Common myeloid progenitor, CD34-positive (primary cell): ENCODE data around the gene ORMDL1. TPM values are rescaled to one million over a fixed set of nuclear protein-coding genes. Genes with fewer than 3 reads are reported as not detected.

ENCODE experiments used
- CTCF ChIA-PET: fragments of 350-600 bp; sonication (Branson Sonifier 250); formaldehyde crosslinking; loops from one replicate; lab custom pipeline; 2021; ENCODE audit warnings: antibody characterized with exemption; lab: Charles Lee
- POLR2A ChIA-PET: fragments of 350-600 bp; sonication (Branson Sonifier 250); formaldehyde crosslinking; loops from one replicate; lab custom pipeline; 2021; ENCODE audit warnings: antibody characterized with exemption; lab: Charles Lee
- DNase-seq, 3 donors: peaks; one replicate each; pipeline versions ENCODE4 v3.0.0 to v3.0.0-alpha.2; 2013
- H3K27ac ChIP-seq, 2 experiments: 1 replicate in 1 of 2; 2 replicates in 1 of 2; pipeline ENCODE4 v1.7.0; 2013; ENCODE audit warnings: inconsistent platforms in 2 of 2, low read length in 2 of 2, mild to moderate bottlenecking in 2 of 2, low read depth in 1 of 2, moderate library complexity in 1 of 2; ENCODE audit not compliant: severe bottlenecking in 2 of 2, insufficient read depth in 1 of 2, poor library complexity in 1 of 2
- H3K27me3 ChIP-seq, 5 experiments: replicated peaks in 2 of 5; 1 replicate in 3 of 5; 2 replicates in 2 of 5; pipeline versions ENCODE4 v1.6.1 to v1.7.0; 2013; ENCODE audit warnings: low read length in 4 of 5, mild to moderate bottlenecking in 2 of 5, moderate library complexity in 2 of 5, inconsistent platforms in 1 of 5; ENCODE audit not compliant: insufficient read depth in 5 of 5, control insufficient read depth in 4 of 5
- H3K36me3 ChIP-seq, 4 experiments: 1 replicate in 2 of 4; 2 replicates in 2 of 4; pipeline versions ENCODE4 v1.6.1 to v1.7.0; 2013; ENCODE audit warnings: low read length in 3 of 4, control low read depth in 1 of 4, mild to moderate bottlenecking in 1 of 4; ENCODE audit not compliant: control insufficient read depth in 4 of 4, insufficient read depth in 4 of 4
- H3K4me1 ChIP-seq, 4 experiments: 1 replicate in 3 of 4; 2 replicates in 1 of 4; pipeline versions ENCODE4 v1.6.1 to v1.7.1; 2013; ENCODE audit warnings: low read length in 3 of 4, mild to moderate bottlenecking in 3 of 4, control low read depth in 1 of 4, inconsistent platforms in 1 of 4, moderate library complexity in 1 of 4; ENCODE audit not compliant: control insufficient read depth in 4 of 4, insufficient read depth in 4 of 4; ENCODE audit errors: control extremely low read depth in 1 of 4
- H3K4me3 ChIP-seq, 7 experiments: 1 replicate in 4 of 7; 2 replicates in 3 of 7; pipeline versions ENCODE4 v1.5.1 to v1.7.0; 2013; ENCODE audit warnings: mild to moderate bottlenecking in 7 of 7, low read length in 6 of 7, moderate library complexity in 6 of 7, inconsistent platforms in 2 of 7, low read depth in 2 of 7, control low read depth in 1 of 7; ENCODE audit not compliant: insufficient read depth in 4 of 7, control insufficient read depth in 1 of 7; ENCODE audit errors: extremely low read depth in 1 of 7
- H3K9me3 ChIP-seq, 5 experiments: 1 replicate in 4 of 5; 2 replicates in 1 of 5; pipeline versions ENCODE4 v1.6.1 to v1.7.1; 2013; ENCODE audit warnings: low read length in 4 of 5, mild to moderate bottlenecking in 2 of 5, inconsistent platforms in 1 of 5, low read depth in 1 of 5, moderate library complexity in 1 of 5; ENCODE audit not compliant: control insufficient read depth in 4 of 5, insufficient read depth in 2 of 5; ENCODE audit errors: control extremely low read depth in 1 of 5
- WGBS: methylation state at CpG from one replicate; pipeline ENCODE4 v1.1.5; 2013; ENCODE audit not compliant: insufficient coverage; 5-methylcytosine and 5-hydroxymethylcytosine counted together
- polyA plus RNA-seq: library from polyadenylated mRNA; unstranded; fragments of 120-200 nt; gene quantifications from one replicate; pipeline ENCODE4 v1.2.1, GENCODE V29; 2013

The ORMDL1 gene, protein sequence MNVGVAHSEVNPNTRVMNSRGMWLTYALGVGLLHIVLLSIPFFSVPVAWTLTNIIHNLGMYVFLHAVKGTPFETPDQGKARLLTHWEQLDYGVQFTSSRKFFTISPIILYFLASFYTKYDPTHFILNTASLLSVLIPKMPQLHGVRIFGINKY
- 153 TPM for polyA plus RNA-seq

DNA sequence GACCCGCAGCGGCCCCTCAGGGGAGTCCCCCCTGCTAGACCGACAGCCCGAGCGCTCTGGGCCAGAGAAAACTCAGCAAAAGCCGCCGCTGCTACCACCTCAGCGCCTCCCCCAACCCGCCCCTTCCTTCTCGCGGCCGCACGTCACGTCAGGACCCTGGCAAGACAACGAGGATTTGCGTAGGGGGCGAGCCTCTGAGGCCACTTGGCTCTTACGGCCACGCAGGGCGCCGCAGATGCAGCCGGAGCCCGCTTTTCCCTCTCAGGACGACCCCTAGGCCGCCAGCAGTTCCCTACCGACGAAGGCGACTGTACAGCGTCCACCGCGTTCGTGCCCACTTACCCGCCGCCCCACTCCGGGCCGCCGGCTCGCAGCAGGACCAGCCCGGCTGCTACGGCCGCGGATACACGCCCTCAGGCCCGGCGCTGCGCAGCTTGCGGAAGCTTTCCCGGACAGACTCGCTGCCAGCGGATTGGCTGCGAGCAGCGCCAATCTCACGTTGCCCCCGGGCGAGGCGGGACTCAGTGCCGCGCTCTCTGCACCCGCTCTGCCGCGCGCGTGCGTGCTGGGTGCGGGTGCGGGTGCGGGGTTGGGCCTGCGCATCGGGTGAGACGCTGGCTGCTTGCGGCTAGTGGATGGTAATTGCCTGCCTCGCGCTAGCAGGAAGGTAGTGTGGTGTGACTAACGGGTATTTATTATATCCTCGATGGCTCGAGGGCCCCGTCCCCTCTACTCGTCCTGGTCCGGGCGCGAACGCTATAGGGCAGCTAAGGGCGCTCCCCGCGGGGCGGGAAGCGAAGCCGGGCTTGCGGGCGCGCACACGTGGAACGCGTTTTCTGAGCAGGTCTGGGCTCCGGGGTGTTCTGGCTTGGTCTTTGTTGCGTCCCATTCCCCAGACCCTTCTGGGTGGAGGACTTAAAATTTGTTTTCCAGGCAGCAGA lies at the start of gene ORMDL1, which contains the start of gene PMS1:
ORMDL1 (minus strand) TSS at position 413 of the 941 bp plus-strand sequence. CDS start 1,744 bp downstream, outside the sequence.
PMS1 (plus strand) TSS at position 524 of the 941 bp plus-strand sequence. CDS start 7,360 bp downstream, outside the sequence.
- POLR2A ChIA-PET, result interaction anchor here (0.7 to 1.9 kb wide), 2 partner anchors 14 to 21 kb away, joined by 3 to 14 read pairs; partner anchors contain the start of gene OSGEPL1
- Histone ChIP-seq H3K4me1 (peaks cover 12 to 25% (median 19%) of the 10 kb centered on the region in 4 experiments), H3K27ac (peak within 1 kb of the TSS; percentile 78 to 90), H3K4me3 (peak within 1 kb of the TSS; percentile 73 to 98 (median 90)), H3K36me3 (peaks cover 6 to 29% (median 12%) of the 10 kb centered on the region in 4 experiments), H3K27me3 (no peaks in the 10 kb centered on the region), H3K9me3 (no peaks in the 10 kb centered on the region)
- CTCF ChIA-PET, result interaction anchor here (2.0 kb wide), 1 partner anchor 22 kb away, joined by 11 read pairs; the partner anchor contains the start of gene OSGEPL1
- peak; percentile 96 to 99 (median 98) for DNase-seq
- WGBS, result under 1% methylated on average over 69 of the region's 96 CpGs

DNA sequence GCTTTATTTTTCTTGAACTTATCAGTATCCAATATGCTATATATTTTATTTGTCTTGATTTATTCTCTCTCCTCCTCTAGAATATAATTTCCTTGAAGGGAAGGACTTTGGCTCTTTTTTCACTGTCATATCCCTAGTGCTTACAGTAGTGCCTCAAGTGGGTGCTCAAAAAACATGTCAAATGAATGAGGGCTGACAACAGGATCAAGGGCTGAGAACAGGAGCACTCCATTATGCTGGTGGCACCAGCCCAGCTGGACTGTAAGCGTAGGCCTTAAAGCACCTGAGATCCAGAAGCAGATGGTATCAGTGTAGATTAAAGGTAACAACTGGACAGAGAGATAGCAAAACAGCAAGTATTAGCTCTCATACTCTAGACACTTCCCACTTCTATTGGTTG lies 46.4 kb upstream of the ORMDL1 start:
- ChIA-PET POLR2A (no interaction called here), CTCF (no interaction called here)
- Histone ChIP-seq H3K4me1 (no peaks in the 10 kb centered on the region), H3K27me3 (no peaks in the 10 kb centered on the region), H3K27ac (no peak overlapping the region), H3K9me3 (no peaks in the 10 kb centered on the region), H3K36me3 (peaks cover 2 to 9% (median 5%) of the 10 kb centered on the region in 4 experiments), H3K4me3 (no peak overlapping the region)
- WGBS, result 100% methylated on average over 1 of the region's 1 CpG
- no peak for DNase-seq

DNA sequence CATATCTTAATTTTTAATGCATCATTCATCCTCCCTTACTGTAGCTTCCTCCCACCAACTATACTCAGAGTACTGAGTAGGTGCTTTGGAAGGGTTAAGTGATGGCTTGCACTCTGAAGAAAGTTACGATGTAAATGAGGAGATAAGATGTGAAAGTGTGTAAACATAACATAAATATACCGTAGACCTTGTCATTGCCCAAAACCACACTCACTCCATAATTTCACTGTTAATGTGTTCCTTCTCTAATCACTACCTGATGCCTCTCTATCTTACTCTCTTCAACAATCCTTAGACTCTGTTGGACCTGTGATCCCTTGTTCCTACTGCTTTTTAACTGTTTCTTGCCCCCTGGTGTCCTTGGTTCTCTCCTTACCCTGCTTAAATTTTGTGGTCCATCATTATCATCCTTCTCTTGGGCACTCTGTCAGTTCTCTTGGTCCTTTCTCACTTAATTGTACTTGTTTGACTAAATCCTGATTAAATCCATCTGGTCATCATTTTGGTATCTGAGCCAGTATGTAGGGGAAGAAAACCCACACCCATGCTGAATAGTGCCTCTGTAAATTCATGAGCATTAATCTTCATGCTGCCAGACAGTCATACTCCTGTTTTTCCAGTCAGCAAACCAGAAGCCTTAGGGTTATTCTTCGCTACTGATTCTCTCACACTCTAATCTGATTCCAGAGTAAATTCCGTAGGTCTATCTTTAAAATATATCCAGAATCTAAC lies 45.1 kb upstream of the ORMDL1 start:
- no peaks in the 10 kb centered on the region for H3K27me3 ChIP-seq
- 94% methylated on average over 3 of the region's 4 CpGs for WGBS
- peaks cover 1 to 9% (median 5%) of the 10 kb centered on the region in 4 experiments for H3K36me3 ChIP-seq
- CTCF ChIA-PET, result interaction anchor here (1.1 kb wide), 1 partner anchor 27 kb away, joined by 4 read pairs; no protein-coding TSS in a partner anchor
- H3K4me3 ChIP-seq, result no peak overlapping the region
- H3K9me3 ChIP-seq, result no peaks in the 10 kb centered on the region
- POLR2A ChIA-PET, result no interaction called here
- DNase-seq, result no peak
- no peaks in the 10 kb centered on the region for H3K4me1 ChIP-seq
- no peak overlapping the region for H3K27ac ChIP-seq

DNA sequence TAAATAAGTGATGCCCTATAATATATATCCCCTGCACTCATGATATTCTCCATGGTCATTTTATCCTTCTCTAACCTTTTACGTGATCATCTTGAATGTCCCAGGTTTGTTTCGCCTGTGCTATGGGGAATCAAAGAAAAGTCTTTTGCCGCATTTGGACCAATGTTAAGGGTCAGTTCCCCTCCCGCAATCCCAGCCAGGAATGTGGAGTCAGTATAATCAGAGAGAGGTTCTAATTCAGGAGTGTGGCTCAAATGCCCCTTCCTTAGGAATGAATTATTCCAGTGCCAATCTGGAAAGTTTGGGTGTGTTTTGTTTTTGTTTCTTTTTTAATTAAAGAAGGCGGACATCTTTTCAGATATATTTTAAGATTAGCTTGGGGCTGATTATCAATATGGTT lies 41.9 kb upstream of the ORMDL1 start:
- ChIA-PET CTCF (no interaction called here), POLR2A (no interaction called here)
- Histone ChIP-seq H3K27ac (no peak overlapping the region), H3K4me1 (no peaks in the 10 kb centered on the region), H3K9me3 (no peaks in the 10 kb centered on the region), H3K36me3 (peaks cover 0 to 13% (median 8%) of the 10 kb centered on the region in 4 experiments), H3K27me3 (no peaks in the 10 kb centered on the region), H3K4me3 (no peak overlapping the region)
- 100% methylated on average over 4 of the region's 5 CpGs for WGBS
- no peak for DNase-seq

DNA sequence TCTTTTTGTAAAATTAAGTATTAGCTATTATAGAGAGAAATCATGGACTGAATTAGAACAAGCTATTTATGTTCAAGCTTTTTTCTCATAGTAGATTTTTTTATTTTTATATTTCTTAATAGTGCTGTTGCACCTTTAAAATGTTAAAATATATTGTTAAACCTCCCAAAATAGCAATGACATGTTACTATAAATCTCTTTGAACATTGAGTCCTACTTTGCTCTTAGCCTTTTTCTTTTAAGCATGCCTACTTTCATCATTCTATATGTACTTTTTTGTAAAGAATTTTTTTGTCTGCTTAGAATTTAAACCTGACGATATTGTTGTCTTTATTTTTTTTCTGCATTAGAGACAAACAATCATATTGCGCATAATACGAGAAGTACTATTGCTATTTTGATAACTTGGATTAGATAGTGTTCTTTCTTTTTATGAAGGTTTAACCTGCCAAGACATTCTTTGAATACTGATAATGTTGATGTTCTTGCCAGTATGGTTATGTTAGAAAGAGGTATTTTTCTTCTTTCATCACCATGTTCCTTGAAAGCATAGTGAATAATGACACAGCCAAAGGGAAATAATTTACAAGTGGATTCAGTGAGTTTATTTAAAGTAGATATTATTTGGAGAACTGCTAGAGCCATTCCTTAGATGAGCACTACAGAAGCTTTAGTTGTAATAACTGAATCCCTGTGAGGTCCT lies 40.7 kb upstream of the ORMDL1 start:
- Histone ChIP-seq H3K4me1 (no peaks in the 10 kb centered on the region), H3K27me3 (no peaks in the 10 kb centered on the region), H3K9me3 (no peaks in the 10 kb centered on the region), H3K27ac (no peak overlapping the region), H3K4me3 (no peak overlapping the region), H3K36me3 (peaks cover 0 to 21% (median 8%) of the 10 kb centered on the region in 4 experiments)
- 100% methylated on average over 3 of the region's 3 CpGs for WGBS
- DNase-seq, result no peak
- POLR2A ChIA-PET, result no interaction called here
- CTCF ChIA-PET, result interaction anchor here (1.1 to 1.2 kb wide), 2 partner anchors 10 to 14 kb away, joined by 3 read pairs; no protein-coding TSS in a partner anchor

DNA sequence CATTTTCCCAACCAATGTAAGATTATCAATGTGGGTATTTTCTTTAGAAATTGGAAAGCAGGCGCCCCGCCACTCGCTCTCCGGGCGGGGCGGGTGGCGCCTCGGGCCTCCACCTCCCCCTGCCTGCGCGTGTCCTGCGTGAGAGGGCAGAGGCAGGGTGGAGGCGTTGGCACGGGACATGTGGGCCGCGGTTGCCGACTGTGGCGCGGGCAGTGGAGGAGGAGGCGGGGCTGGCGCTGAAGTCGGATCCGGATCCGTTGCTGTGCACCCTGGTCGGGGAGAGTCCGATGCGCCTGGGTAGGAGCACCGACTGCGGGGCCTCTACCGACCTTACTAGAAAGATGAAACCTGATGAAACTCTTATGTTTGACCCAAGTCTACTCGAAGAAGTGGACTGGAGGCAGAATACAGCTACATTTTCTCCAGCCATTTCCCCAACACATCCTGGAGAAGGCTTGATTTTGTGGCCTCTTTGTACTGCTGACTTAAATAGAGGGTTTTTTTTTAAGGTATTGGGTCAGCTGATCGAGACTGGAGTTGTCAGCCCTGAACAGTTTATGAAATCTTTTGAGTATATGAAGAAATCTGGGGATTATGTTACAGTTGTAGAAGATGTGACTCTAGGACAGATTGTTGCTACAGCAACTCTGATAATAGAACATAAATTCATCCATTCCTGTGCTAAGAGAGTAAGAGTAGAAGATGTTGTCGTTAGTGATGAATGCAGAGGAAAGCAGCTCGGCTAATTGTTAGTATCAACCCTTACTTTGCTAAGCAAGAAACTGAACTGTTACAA lies 38.0 kb upstream of the ORMDL1 start:
- no peaks in the 10 kb centered on the region for H3K27me3 ChIP-seq
- H3K36me3 ChIP-seq, result peaks cover 3 to 40% (median 11%) of the 10 kb centered on the region in 4 experiments
- 96% methylated on average over 23 of the region's 33 CpGs for WGBS
- no peaks in the 10 kb centered on the region for H3K4me1 ChIP-seq
- ChIA-PET CTCF (interaction anchor here (0.6 kb wide), 1 partner anchor 255 kb away, joined by 3 read pairs; no protein-coding TSS in a partner anchor), POLR2A (no interaction called here)
- H3K9me3 ChIP-seq, result peaks cover 0 to 2% (median 0%) of the 10 kb centered on the region in 5 experiments
- no peak overlapping the region for H3K27ac ChIP-seq
- no peak overlapping the region for H3K4me3 ChIP-seq
- DNase-seq, result peak in 1 of 3 donors; percentile 3
